Measurements from ENCODE around the gene ART3.

DNA sequence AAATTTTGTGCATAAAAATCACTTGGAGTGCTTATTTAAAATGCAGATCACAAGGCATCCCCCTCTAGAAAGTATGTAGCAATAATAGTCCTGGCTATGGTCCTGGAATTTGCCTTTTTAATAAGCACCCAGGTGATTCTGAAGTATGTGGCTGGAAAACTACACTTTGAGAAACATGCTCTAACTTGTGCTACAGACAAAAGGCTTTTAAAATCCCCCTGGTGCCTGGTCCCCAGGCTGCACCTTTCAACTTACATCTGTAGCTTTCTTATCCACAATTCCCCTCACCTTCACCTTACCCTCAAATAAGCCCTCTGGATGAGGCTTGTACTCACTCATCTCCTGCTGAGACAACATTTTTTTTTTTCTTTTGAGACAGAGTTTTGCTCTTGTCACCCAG, 21.1 kb downstream of the ART3 start:
- TF ChIP-seq CTCF (IDR thresholded peaks at IDR 0.05), result no peak
- no peak for TF ChIP-seq POLR2AphosphoS5 (IDR thresholded peaks at IDR 0.05; ENCODE audit: low read depth, low read length)

Measured in Panc1 (cell line).